Measurements from ENCODE around the gene SYT1.

DNA sequence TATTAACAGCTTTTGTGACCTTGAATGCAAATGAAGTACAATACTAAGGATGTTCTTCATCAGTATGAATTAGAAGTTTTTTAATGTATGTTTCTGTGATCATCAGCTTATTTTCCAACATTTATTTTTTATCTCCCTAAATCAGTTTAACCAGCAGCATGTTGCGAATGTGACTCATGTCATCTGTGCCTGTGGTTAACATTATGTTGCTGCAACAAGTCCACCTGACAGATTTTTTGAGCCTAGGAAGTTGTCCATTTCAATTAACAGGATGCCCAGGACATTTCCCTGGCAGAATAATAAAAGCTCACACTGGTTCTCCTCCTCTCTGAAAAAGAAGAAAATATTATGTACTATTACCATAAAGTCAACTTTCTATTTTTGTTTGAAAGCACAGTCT lies 155.5 kb downstream of the SYT1 start:
- TF ChIP-seq NR2F2 (IDR thresholded peaks at IDR 0.05), result no peak
- TF ChIP-seq YY1 (IDR thresholded peaks at IDR 0.05), result no peak
- TF ChIP-seq, protein P1, sequence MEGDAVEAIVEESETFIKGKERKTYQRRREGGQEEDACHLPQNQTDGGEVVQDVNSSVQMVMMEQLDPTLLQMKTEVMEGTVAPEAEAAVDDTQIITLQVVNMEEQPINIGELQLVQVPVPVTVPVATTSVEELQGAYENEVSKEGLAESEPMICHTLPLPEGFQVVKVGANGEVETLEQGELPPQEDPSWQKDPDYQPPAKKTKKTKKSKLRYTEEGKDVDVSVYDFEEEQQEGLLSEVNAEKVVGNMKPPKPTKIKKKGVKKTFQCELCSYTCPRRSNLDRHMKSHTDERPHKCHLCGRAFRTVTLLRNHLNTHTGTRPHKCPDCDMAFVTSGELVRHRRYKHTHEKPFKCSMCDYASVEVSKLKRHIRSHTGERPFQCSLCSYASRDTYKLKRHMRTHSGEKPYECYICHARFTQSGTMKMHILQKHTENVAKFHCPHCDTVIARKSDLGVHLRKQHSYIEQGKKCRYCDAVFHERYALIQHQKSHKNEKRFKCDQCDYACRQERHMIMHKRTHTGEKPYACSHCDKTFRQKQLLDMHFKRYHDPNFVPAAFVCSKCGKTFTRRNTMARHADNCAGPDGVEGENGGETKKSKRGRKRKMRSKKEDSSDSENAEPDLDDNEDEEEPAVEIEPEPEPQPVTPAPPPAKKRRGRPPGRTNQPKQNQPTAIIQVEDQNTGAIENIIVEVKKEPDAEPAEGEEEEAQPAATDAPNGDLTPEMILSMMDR (IDR thresholded peaks at IDR 0.05; ENCODE audit: low read depth, low read length, missing input control), result no peak
- TF ChIP-seq JUND (IDR thresholded peaks at IDR 0.05), result no peak
- TF ChIP-seq, protein P2, sequence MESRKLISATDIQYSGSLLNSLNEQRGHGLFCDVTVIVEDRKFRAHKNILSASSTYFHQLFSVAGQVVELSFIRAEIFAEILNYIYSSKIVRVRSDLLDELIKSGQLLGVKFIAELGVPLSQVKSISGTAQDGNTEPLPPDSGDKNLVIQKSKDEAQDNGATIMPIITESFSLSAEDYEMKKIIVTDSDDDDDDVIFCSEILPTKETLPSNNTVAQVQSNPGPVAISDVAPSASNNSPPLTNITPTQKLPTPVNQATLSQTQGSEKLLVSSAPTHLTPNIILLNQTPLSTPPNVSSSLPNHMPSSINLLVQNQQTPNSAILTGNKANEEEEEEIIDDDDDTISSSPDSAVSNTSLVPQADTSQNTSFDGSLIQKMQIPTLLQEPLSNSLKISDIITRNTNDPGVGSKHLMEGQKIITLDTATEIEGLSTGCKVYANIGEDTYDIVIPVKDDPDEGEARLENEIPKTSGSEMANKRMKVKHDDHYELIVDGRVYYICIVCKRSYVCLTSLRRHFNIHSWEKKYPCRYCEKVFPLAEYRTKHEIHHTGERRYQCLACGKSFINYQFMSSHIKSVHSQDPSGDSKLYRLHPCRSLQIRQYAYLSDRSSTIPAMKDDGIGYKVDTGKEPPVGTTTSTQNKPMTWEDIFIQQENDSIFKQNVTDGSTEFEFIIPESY (IDR thresholded peaks at IDR 0.05), result no peak
- no peak for TF ChIP-seq RAD21 (IDR thresholded peaks at IDR 0.05)

All from liver (tissue), 3 donors.